IMR-90 (cell line): ENCODE data around the gene PYGO2. TPM values are rescaled to one million over a fixed set of nuclear protein-coding genes. Genes with fewer than 3 reads are reported as not detected.

ENCODE experiments used
- ATAC-seq: fragments of 200-7000 bp; cut with Tn5 transposase; 2 replicates; pipeline ENCODE4 v1.9.1; 2020; ENCODE audit warnings: low read depth, mild to moderate bottlenecking, moderate library complexity
- BruUV-seq: library from RNA; stranded (reverse); fragments of 400-500 nt; replicated peaks from 2 replicates; lab custom pipeline; 2021; lab: Mats Ljungman, UMichigan
- CTCF ChIA-PET: fragments of 300-600 bp; formaldehyde crosslinking; extraction: SDS; loops from one replicate; lab custom pipeline; 2021; ENCODE audit warnings: antibody characterized with exemption; lab: Yijun Ruan, JAX
- POLR2A ChIA-PET: fragments of 300-600 bp; sonication (Branson Sonifier 250); formaldehyde crosslinking; loops from one replicate; lab custom pipeline; 2022; ENCODE audit warnings: antibody characterized with exemption; ENCODE audit not compliant: unreplicated experiment; lab: Charles Lee
- DNase-seq: peaks from one replicate; pipeline ENCODE4 v3.0.0; 2013
- H2AFZ ChIP-seq: replicated peaks from 2 replicates; pipeline ENCODE3; 2013; ENCODE audit warnings: low read length, mild to moderate bottlenecking; ENCODE audit not compliant: poor library complexity
- H2AK5ac ChIP-seq: 2 replicates; pipeline ENCODE4 v1.6.1; 2013; ENCODE audit warnings: low read depth, low read length, inconsistent platforms
- H2AK9ac ChIP-seq: replicated peaks from 2 replicates; pipeline ENCODE3; 2013; ENCODE audit warnings: mild to moderate bottlenecking, low read depth, low read length, moderate library complexity; ENCODE audit not compliant: poor library complexity
- H2BK120ac ChIP-seq: 2 replicates; pipeline ENCODE4 v1.6.1; 2013; ENCODE audit warnings: low read depth, low read length, inconsistent platforms
- H2BK15ac ChIP-seq: 3 replicates; pipeline ENCODE4 v1.6.1; 2013; ENCODE audit warnings: low read depth, low read length, inconsistent platforms
- H2BK20ac ChIP-seq: 2 replicates; pipeline ENCODE4 v1.6.1; 2013; ENCODE audit warnings: low read depth, mild to moderate bottlenecking, inconsistent platforms, low read length, moderate library complexity
- H2BK5ac ChIP-seq: 2 replicates; pipeline ENCODE4 v1.6.1; 2013; ENCODE audit warnings: mild to moderate bottlenecking, low read depth, low read length, inconsistent platforms; ENCODE audit not compliant: poor library complexity, severe bottlenecking
- H3K14ac ChIP-seq: replicated peaks from 2 replicates; pipeline ENCODE4 v1.6.1; 2013; ENCODE audit warnings: low read depth, low read length, inconsistent platforms
- H3K18ac ChIP-seq: 2 replicates; pipeline ENCODE4 v1.6.1; 2013; ENCODE audit warnings: low read depth, low read length, control low read depth
- H3K23ac ChIP-seq: 2 replicates; pipeline ENCODE4 v1.6.1; 2013; ENCODE audit warnings: low read depth, low read length, inconsistent platforms
- H3K27ac ChIP-seq: 2 replicates; pipeline ENCODE4 v1.5.1; 2013; ENCODE audit warnings: mild to moderate bottlenecking, control low read depth, low read length; ENCODE audit not compliant: insufficient read depth
- H3K27me3 ChIP-seq: 2 replicates; pipeline ENCODE4 v1.6.1; 2013; ENCODE audit warnings: low read length; ENCODE audit not compliant: control insufficient read depth, insufficient read depth
- H3K36me3 ChIP-seq: 2 replicates; pipeline ENCODE4 v1.6.1; 2013; ENCODE audit warnings: low read length, mixed read lengths; ENCODE audit not compliant: control insufficient read depth, insufficient read depth
- H3K4ac ChIP-seq: 2 replicates; pipeline ENCODE4 v1.6.1; 2013; ENCODE audit warnings: low read depth, low read length, inconsistent platforms
- H3K4me1 ChIP-seq: 2 replicates; pipeline ENCODE4 v1.6.1; 2013; ENCODE audit warnings: low read length, mixed read lengths; ENCODE audit not compliant: control insufficient read depth, insufficient read depth
- H3K4me2 ChIP-seq: 2 replicates; pipeline ENCODE4 v1.6.1; 2013; ENCODE audit warnings: low read depth, mild to moderate bottlenecking, control low read depth, low read length, moderate library complexity
- H3K4me3 ChIP-seq: 2 replicates; pipeline ENCODE4 v1.5.1; 2013; ENCODE audit warnings: low read depth, mild to moderate bottlenecking, control low read depth, low read length, moderate library complexity; ENCODE audit not compliant: insufficient read depth
- H3K56ac ChIP-seq: 2 replicates; pipeline ENCODE4 v1.6.1; 2013; ENCODE audit warnings: low read length, inconsistent platforms; ENCODE audit not compliant: insufficient read depth; ENCODE audit errors: extremely low read depth
- H3K79me1 ChIP-seq, 2 experiments: 2 replicates each; pipeline ENCODE4 v1.6.1; 2013; ENCODE audit warnings: low read length in 2 of 2, inconsistent platforms in 1 of 2, low read depth in 1 of 2
- H3K9ac ChIP-seq: 2 replicates; pipeline ENCODE4 v1.6.1; 2013; ENCODE audit warnings: low read depth, low read length, control low read depth
- H3K9me1 ChIP-seq: 2 replicates; pipeline ENCODE4 v1.6.1; 2013; ENCODE audit warnings: low read length, inconsistent platforms; ENCODE audit not compliant: insufficient read depth
- H3K9me3 ChIP-seq: 2 replicates; pipeline ENCODE4 v1.6.1; 2013; ENCODE audit warnings: low read length; ENCODE audit not compliant: control insufficient read depth, insufficient read depth
- H4K20me1 ChIP-seq: 2 replicates; pipeline ENCODE4 v1.6.1; 2013; ENCODE audit warnings: low read length, inconsistent platforms; ENCODE audit not compliant: insufficient read depth
- H4K5ac ChIP-seq: 2 replicates; pipeline ENCODE4 v1.6.1; 2013; ENCODE audit warnings: mild to moderate bottlenecking, low read depth, low read length, control low read depth
- H4K8ac ChIP-seq, 2 experiments: 2 replicates each; pipeline ENCODE4 v1.6.1; 2013; ENCODE audit warnings: low read depth in 2 of 2, low read length in 2 of 2, control low read depth in 1 of 2, inconsistent platforms in 1 of 2
- H4K91ac ChIP-seq: 2 replicates; pipeline ENCODE4 v1.6.1; 2013; ENCODE audit warnings: low read depth, low read length, inconsistent platforms; ENCODE audit not compliant: insufficient read depth
- BHLHE40 ChIP-seq: fragments of 150-350 bp; IDR thresholded peaks from 2 replicates; pipeline ENCODE4 v1.6.1; 2016; ENCODE audit warnings: mild to moderate bottlenecking, low read depth, low read length
- CHD1 ChIP-seq: IDR thresholded peaks from 2 replicates; pipeline ENCODE4 v1.6.1; 2012; ENCODE audit warnings: low read depth, low read length, improper control_type of control experiment
- FOS ChIP-seq: fragments of 150-350 bp; IDR thresholded peaks from 2 replicates; pipeline ENCODE4 v1.6.1; 2016; ENCODE audit warnings: low read depth, low read length
- MXI1 ChIP-seq: IDR thresholded peaks from 2 replicates; pipeline ENCODE4 v1.6.1; 2012; ENCODE audit warnings: low read depth, mild to moderate bottlenecking, low read length, moderate library complexity, borderline replicate concordance
- NFE2L2 ChIP-seq: fragments of 150-350 bp; IDR thresholded peaks from 2 replicates; pipeline ENCODE4 v1.6.1; 2016; ENCODE audit warnings: low read depth, mild to moderate bottlenecking, low read length
- POLR2A ChIP-seq: IDR thresholded peaks from 2 replicates; pipeline ENCODE4 v1.6.1; 2012; ENCODE audit warnings: mild to moderate bottlenecking, low read depth, low read length
- RAD21 ChIP-seq: IDR thresholded peaks from 2 replicates; pipeline ENCODE4 v1.6.1; 2012; ENCODE audit warnings: low read length, improper control_type of control experiment
- SMC3 ChIP-seq: fragments of 150-350 bp; IDR thresholded peaks from 2 replicates; pipeline ENCODE4 v1.6.1; 2016; ENCODE audit warnings: low read depth, mild to moderate bottlenecking, antibody characterized with exemption, low read length, moderate library complexity
- WGBS, 2 experiments: methylation state at CpG; one replicate each; pipeline versions ENCODE4 v1.1.5 to v1.1.7; 2013; ENCODE audit warnings: missing lambda C conversion rate in 2 of 2; ENCODE audit not compliant: insufficient read length in 1 of 2; ENCODE audit errors: extremely low coverage in 2 of 2; 5-methylcytosine and 5-hydroxymethylcytosine counted together
- dilution Hi-C: fragments of 300-500 bp; cut with HindIII; formaldehyde crosslinking; loops from one replicate; pipeline ENCODE4 v1.14.3; 2018; ENCODE audit warnings: low sequenced_read_pairs; ENCODE audit not compliant: unreplicated experiment
- in situ Hi-C: fragments of 300-500 bp; cut with MboI; formaldehyde crosslinking; loops from 3 replicates; pipeline ENCODE4 v1.14.3; 2019; ENCODE audit warnings: low sequenced_read_pairs, inconsistent platforms, mixed read lengths
- intact Hi-C: fragments of 100-400 bp; cut with micrococcal nuclease; formaldehyde crosslinking; loops from 2 replicates; pipeline ENCODE4 v1.10.0; 2022
- polyA plus RNA-seq, 3 experiments: library from polyadenylated mRNA; depleted of rRNA; stranded (reverse); fragments of >200 nt; gene quantifications; 2 replicates each; pipeline ENCODE4 v1.2.3, GENCODE V29; 2012; ENCODE audit warnings: low replicate concordance in 1 of 3
- total RNA-seq: library from RNA; depleted of rRNA; stranded (reverse); fragments of >200 nt; gene quantifications from 2 replicates; pipeline ENCODE4 v1.2.3, GENCODE V29; 2012
- TF ChIP-seq, protein P1 (sequence below): fragments of 150-350 bp; IDR thresholded peaks from 2 replicates; pipeline ENCODE4 v1.6.1; 2016; ENCODE audit warnings: low read depth, mild to moderate bottlenecking, low read length, moderate library complexity, borderline replicate concordance

PYGO2 gene
- total and polyA plus RNA-seq, 2 of the 4 experiments (the other 2 are of a cell fraction) = 5.4 to 14.8 TPM

DNA sequence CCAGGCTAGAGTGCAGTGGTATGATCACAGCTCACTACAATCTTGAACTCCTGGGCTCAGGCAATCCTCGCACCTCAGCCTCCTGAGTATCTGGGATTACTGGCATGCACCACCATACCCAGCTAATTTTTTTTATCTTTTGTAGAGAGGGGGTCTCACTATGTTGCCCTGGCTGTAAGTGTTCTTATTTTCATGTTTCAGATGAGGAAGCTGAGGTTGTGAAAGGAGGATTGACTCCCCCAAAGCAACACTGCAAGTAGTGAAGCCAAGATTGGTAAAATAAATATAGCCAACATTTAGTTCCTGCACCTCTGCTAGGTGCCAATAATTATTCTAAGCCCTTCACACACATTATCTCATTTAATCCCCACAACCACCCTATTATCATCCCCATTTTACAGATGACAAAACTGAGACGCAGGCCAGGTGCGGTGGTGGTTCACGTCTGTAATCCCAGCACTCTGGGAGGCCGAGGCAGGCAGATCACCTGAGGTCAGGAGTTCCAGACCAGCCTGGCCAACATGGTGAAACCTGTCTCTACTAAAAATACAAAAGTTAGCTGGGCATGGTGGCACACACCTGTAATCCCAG is 27.1 kb downstream of the PYGO2 start (continued):
- TF ChIP-seq POLR2A = no peak
- no peak for TF ChIP-seq NFE2L2
- TF ChIP-seq, protein P1, sequence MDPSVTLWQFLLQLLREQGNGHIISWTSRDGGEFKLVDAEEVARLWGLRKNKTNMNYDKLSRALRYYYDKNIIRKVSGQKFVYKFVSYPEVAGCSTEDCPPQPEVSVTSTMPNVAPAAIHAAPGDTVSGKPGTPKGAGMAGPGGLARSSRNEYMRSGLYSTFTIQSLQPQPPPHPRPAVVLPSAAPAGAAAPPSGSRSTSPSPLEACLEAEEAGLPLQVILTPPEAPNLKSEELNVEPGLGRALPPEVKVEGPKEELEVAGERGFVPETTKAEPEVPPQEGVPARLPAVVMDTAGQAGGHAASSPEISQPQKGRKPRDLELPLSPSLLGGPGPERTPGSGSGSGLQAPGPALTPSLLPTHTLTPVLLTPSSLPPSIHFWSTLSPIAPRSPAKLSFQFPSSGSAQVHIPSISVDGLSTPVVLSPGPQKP = no peak
- no peak for TF ChIP-seq MXI1

DNA sequence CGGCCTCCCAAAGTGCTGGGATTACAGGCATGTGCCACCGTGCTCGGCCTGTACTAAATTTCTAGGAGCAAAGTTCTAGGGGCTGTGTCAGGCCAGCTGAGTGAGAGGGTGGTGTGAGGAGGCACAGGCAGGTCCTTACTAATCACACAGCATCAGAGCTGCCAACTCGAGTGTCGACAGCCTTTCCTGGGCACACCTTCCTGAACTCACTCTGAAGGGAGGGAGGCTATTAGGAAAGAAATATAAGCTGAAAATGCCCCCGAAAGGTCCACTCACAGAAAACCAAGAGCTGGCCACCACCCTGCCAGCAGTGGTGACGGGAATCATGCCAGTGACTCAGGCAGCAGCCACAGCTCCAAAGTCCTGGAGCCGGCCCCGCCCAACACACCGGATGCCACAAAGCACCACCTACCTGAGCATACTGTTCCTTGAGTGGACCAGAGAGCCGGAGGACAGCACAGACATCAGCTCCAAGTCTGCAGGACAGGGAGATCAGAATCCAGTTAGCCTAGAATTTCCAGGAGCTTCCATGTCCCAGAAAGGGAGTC is 29.6 kb downstream of the PYGO2 start:
- H3K4me2 ChIP-seq = no peak overlapping the region
- TF ChIP-seq SMC3 (no peak), CHD1 (no peak), BHLHE40 (no peak), FOS (no peak), NFE2L2 (no peak), RAD21 (no peak)
- TF ChIP-seq, protein P1 = no peak
- H3K18ac ChIP-seq = no peak overlapping the region
- no peak overlapping the region for H2BK120ac ChIP-seq
- peaks cover 0 to 14% of the 10 kb centered on the region in 2 experiments; a peak in 2 of 4 replicates for H3K79me1 ChIP-seq
- H3K4ac ChIP-seq = no peak overlapping the region
- H2BK15ac ChIP-seq = no peak overlapping the region
- DNase-seq (no peak), ATAC-seq (no peak)
- H3K27me3 ChIP-seq = no peaks in the 10 kb centered on the region
- BruUV-seq = no TSS peak
- H3K36me3 ChIP-seq = peaks cover 6% of the 10 kb centered on the region
- H4K5ac ChIP-seq = no peak overlapping the region
- H2AFZ ChIP-seq = no peak overlapping the region
- no peak overlapping the region for H3K14ac ChIP-seq
- H3K9me1 ChIP-seq = peaks cover 7% of the 10 kb centered on the region; the same call in 1 of the 2 replicates
- no peaks in the 10 kb centered on the region for H4K20me1 ChIP-seq
- intact Hi-C loops (no loop called here), in situ Hi-C loops (no loop called here), dilution Hi-C loops (no loop called here)
- H3K27ac ChIP-seq = no peak overlapping the region
- WGBS, 2 experiments = 40% methylated on average over 1 of the region's 11 CpGs; no CpG with 5 or more reads in 1 of the 2 experiments
- H3K23ac ChIP-seq = no peak overlapping the region
- ChIA-PET POLR2A (no interaction called here), CTCF (interaction anchor here (0.6 to 0.7 kb wide), 2 partner anchors 15 to 47 kb away, joined by 3 to 6 read pairs; no protein-coding TSS in a partner anchor)
- no peak overlapping the region for H2AK5ac ChIP-seq
- no peak overlapping the region for H3K56ac ChIP-seq
- H4K91ac ChIP-seq = no peak overlapping the region
- H2AK9ac ChIP-seq = no peak overlapping the region
- no peak overlapping the region for H4K8ac ChIP-seq
- no peak overlapping the region for H3K9ac ChIP-seq
- no peak overlapping the region for H3K4me3 ChIP-seq
- H2BK20ac ChIP-seq = no peak overlapping the region
- no peaks in the 10 kb centered on the region for H3K9me3 ChIP-seq
- H2BK5ac ChIP-seq = no peak overlapping the region
- H3K4me1 ChIP-seq = no peaks in the 10 kb centered on the region; the same call in 1 of the 2 replicates
